Measurements from ENCODE around the gene GAS7.

DNA sequence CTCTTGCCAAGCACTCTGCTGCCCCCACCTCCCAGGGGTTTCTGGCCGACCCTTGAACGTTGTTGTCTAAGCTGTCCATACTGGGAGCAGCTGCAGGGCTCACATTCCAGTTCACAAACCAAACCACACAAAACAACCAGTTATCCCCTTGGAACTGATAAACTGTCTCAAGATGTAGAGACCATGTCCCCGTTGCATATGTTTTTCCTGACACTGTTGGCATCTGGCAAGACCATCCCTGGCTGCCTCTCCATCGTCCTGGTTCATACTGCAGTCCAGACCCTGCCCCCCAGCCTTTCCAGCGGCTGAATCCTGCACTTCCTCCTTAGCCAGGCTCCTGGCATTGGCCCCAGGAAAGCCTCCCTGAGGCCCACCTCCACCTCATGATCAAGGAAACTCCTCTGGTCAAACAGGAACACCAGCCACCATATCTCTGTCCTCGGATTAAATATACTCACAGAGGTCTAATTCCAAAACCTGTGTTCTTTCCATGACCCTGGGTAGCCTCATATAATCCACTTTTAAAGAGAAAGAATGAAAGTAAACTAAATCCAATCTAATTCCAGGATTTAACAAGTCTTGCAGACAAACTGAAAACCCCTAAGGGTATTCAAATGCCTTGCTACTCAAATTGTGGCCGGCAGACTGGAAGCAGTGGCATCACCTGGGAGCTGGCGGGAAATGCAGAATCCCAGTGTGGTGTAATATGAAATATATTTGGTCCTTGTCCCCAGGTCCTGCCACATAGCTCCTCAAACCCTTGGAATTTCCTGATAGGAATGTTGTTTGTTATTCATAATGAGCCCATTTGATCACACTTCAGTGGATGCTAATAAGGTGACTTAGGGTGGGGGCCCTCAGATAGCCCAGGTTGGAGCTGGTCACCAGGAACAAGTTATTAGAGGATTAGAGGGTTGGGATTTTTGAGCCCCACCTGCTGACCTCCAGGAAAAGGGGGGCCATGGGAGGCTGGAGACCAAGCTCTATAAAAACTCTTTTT is 14.2 kb downstream of the GAS7 start:
- TF ChIP-seq, protein P1, sequence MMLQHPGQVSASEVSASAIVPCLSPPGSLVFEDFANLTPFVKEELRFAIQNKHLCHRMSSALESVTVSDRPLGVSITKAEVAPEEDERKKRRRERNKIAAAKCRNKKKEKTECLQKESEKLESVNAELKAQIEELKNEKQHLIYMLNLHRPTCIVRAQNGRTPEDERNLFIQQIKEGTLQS (IDR thresholded peaks at IDR 0.05; ENCODE audit: borderline replicate concordance, extremely low read depth, low read depth, low read length), result no peak
- TF ChIP-seq, protein P2, sequence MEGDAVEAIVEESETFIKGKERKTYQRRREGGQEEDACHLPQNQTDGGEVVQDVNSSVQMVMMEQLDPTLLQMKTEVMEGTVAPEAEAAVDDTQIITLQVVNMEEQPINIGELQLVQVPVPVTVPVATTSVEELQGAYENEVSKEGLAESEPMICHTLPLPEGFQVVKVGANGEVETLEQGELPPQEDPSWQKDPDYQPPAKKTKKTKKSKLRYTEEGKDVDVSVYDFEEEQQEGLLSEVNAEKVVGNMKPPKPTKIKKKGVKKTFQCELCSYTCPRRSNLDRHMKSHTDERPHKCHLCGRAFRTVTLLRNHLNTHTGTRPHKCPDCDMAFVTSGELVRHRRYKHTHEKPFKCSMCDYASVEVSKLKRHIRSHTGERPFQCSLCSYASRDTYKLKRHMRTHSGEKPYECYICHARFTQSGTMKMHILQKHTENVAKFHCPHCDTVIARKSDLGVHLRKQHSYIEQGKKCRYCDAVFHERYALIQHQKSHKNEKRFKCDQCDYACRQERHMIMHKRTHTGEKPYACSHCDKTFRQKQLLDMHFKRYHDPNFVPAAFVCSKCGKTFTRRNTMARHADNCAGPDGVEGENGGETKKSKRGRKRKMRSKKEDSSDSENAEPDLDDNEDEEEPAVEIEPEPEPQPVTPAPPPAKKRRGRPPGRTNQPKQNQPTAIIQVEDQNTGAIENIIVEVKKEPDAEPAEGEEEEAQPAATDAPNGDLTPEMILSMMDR (IDR thresholded peaks at IDR 0.05 in 2 of 3, conservative IDR thresholded peaks at IDR 0.05 in 1 of 3; ENCODE audit: control insufficient read depth in 2 of 3, extremely low read depth in 1 of 3, insufficient read depth in 1 of 3, low read depth in 3 of 3, low read length in 3 of 3), result no peak
- TF ChIP-seq POLR2AphosphoS5 (IDR thresholded peaks at IDR 0.05; ENCODE audit: low read length) (no peak), ZBTB33 (IDR thresholded peaks at IDR 0.05) (no peak), YY1 (IDR thresholded peaks at IDR 0.05; ENCODE audit: low read depth, low read length) (no peak), POLR2A (IDR thresholded peaks at IDR 0.05; ENCODE audit: low read depth, low read length) (no peak), CEBPB (IDR thresholded peaks at IDR 0.05; ENCODE audit: borderline replicate concordance in 1 of 2, low read depth in 2 of 2, low read length in 2 of 2) (no peak), MTA3 (IDR thresholded peaks at IDR 0.05; ENCODE audit: borderline replicate concordance, low read length) (no peak), EP300 (IDR thresholded peaks at IDR 0.05; ENCODE audit: borderline replicate concordance in 1 of 2, control insufficient read depth in 1 of 2, low read depth in 2 of 2, low read length in 2 of 2) (no peak), SRF (IDR thresholded peaks at IDR 0.05; ENCODE audit: low read depth in 2 of 2, low read length in 2 of 2) (no peak), ZNF384 (IDR thresholded peaks at IDR 0.05; ENCODE audit: borderline replicate concordance, low read depth, low read length) (no peak)
- TF ChIP-seq, protein P3, sequence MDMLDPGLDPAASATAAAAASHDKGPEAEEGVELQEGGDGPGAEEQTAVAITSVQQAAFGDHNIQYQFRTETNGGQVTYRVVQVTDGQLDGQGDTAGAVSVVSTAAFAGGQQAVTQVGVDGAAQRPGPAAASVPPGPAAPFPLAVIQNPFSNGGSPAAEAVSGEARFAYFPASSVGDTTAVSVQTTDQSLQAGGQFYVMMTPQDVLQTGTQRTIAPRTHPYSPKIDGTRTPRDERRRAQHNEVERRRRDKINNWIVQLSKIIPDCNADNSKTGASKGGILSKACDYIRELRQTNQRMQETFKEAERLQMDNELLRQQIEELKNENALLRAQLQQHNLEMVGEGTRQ (IDR thresholded peaks at IDR 0.05; ENCODE audit: borderline replicate concordance, low read depth, low read length), result no peak
